Renal cortical epithelial cell (primary cell): ENCODE results near the gene RNF115. TPM values are rescaled to one million over a fixed set of nuclear protein-coding genes. Genes with fewer than 3 reads are reported as not detected.
A peak's percentile ranks its signal among the peaks of the same experiment; 100 is the strongest.
"Not testable (repeated sequence)": the region's sequence is repeated elsewhere in the genome, so short reads cannot be mapped to it uniquely, and the experiment has no call there.

ENCODE experiments used
- DNase-seq: peaks from one replicate; pipeline ENCODE4 v3.0.0-alpha.2; 2011; ENCODE audit warnings: low read depth
- total RNA-seq: library from RNA; depleted of rRNA; stranded (reverse); fragments of >200 nt; gene quantifications from 2 replicates; pipeline ENCODE4 v1.2.3, GENCODE V29; 2014

RNF115 gene
- total RNA-seq, 1 donor from 2014 or later = 28.7 TPM

DNA sequence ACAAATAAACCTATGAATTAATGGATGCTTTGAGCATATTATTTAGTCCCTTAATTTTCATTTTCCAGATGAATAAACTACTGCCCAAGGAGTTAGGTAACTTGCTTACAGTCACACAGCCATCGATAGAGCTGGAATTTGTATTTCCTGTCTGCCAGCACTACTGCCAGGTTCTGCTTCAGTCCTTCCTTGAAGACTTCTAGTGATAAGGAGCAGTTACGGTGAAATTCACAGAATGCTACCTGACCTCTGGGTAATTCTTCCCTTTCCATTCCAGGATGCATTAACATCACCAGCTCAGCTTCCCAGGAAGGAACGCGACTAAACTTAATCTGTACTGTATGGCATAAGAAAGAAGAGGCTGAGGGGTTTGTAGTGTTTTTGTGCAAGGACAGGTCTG is 93.4 kb downstream of the RNF115 start:
- no peak for DNase-seq

- no peak for DNase-seq
Measured at GRCh38 chr1:145729666-145730436, 94.0 kb downstream of the RNF115 start.

DNA sequence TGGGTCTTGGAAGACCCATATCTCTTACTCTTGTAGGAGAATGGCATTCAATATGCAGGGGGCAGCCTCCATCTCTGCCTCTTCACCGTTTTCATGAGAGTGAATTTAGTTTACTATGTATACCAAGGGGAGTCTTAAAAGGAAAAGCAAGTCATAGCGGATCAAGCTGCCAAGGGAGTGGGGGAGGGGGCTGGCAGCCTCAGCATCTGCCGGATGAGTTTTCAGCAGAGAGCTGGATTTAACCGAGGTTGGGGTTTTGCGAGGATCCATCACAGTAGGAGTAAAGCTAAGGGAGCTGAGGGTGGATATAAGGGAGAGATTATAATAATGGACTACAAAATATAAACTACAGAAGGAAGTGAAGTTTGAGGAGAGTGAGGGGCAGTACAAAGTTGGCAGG is 94.7 kb downstream of the RNF115 start:
- DNase-seq = no peak

DNA sequence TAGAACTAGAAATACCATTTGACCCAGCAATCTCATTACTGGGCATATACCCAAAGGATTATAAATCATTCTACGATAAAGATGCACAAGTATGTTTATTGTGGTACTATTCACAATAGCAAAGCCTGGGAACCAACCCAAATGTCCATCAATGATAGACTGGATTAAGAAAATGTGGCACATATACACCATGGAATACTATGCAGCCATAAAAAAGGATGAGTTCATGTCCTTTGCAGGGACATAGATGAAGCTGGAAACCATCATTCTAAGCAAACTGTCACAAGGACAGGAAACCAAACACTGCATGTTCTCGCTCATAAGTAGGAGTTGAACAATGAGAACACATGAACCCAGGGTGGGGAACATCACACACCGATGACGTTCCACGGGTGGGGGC is 97.7 kb downstream of the RNF115 start:
- DNase-seq = not testable (repeated sequence)

- no peak for DNase-seq
Measured at GRCh38 chr1:145720878-145721671, 102.8 kb downstream of the RNF115 start.

DNA sequence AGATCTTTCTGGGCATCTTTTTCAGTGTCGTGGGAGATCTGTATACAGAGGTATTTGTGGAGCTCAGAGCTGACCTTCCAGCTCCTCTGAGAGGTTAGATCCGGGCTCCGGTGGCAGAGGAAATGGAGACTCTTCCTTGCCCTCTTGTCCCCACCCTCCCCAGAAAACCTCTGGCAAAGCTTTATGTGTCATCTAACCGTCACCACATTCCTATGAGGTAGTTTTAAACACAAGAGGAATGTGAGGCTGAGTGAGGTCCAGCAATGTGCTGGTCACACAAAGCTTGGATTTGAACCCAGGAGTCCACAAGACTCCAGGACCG is 103.4 kb downstream of the RNF115 start:
- DNase-seq = peak; percentile 89

- DNase-seq = no peak
Measured at GRCh38 chr1:145719230-145720079, 104.4 kb downstream of the RNF115 start, which contains the start of gene CD160. TSS of gene CD160 (plus strand) at chr1:145719499. CDS start at chr1:145728328, 8,829 bp downstream.

DNA sequence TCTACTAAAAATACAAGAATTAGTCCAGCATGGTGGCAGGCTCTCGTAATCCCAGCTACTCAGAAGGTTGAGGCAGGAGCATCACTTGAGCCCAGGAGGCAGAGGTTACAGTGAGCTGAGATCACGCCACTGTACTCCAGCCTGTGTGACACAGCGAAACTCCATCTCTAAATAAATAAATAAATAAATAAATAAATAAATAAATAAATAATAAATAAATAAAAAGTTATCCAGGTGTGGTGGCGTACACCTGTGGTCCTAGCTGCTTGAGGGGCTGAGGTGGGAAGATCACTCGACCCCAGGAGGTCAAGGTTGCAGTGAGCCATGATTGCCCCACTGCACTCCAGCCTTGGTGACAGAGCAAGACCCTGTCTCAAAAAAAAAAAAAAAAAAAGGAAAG is 105.4 kb downstream of the RNF115 start:
- not testable (repeated sequence) for DNase-seq

DNA sequence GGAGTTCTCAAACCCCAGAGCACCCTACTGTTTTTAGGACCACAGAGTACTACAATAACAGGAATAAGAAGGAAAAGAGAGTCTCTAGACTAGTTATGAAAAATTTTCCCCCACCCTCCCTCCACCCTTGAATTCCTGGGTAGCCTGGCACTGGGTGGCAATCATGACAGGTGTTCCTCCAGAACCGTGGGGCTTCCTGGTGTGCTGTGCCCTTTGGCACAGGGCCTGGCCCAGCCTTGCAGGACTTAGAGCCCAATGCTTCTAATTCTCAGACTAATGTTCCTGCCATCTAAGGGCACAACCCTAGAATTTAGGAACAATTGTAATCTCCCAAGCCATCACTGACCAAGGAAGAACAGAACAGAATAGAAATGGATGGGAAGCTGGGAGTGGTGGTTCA is 106.1 kb downstream of the RNF115 start:
- DNase-seq = no peak

GRCh38 chr1:145716641-145717345 is 107.1 kb downstream of the RNF115 start:
- DNase-seq = no peak

DNA sequence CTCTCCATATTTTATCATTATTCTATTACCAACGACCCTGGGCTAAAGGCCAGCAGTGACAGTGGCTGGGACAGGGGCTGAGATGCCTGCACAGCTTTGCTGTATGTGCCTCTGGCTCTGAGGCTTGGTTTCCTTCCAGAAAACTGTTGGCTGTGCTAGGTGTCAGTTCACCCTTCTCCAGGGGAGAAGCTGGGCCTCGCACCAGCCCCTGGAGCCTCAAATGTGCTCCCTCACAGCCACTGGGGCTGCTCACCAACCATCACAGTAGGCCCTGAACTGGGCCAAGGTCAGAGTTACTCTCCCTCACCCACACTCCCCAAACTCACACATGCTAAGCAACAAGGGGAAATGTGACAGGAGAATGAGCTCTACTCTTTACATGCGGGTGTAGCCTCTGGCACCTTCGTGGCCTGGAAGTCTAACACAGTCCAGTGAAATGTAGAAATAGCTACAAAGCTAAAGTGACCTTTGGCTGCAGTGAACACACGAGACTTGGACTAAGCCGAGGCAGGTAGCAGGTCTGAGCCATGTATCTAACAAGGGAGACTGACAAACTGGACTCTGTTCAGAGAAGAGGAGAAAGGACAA is 109.3 kb downstream of the RNF115 start:
- peak; percentile 39 for DNase-seq

DNA sequence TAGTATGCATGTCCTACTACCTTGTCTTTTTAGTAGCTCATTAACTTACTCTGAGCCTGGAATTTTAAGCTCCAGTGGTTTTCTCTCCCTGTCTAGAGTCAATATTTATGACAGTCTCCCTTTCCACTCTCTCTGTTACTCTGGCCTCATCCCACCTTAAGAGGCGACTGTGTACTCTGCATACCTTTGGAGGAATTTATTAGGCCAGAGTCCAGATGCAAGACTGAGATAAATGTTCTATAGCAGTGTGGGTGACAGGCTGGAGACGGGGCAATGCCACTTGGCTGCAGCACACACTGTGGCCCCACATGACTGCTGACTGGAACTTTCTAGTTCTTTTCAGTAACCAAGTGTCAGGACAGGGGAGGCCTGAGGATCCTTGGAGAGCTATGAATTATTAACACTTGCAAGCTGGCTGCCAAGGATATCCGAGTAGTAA is 112.7 kb downstream of the RNF115 start:
- peak; percentile 97 for DNase-seq

DNA sequence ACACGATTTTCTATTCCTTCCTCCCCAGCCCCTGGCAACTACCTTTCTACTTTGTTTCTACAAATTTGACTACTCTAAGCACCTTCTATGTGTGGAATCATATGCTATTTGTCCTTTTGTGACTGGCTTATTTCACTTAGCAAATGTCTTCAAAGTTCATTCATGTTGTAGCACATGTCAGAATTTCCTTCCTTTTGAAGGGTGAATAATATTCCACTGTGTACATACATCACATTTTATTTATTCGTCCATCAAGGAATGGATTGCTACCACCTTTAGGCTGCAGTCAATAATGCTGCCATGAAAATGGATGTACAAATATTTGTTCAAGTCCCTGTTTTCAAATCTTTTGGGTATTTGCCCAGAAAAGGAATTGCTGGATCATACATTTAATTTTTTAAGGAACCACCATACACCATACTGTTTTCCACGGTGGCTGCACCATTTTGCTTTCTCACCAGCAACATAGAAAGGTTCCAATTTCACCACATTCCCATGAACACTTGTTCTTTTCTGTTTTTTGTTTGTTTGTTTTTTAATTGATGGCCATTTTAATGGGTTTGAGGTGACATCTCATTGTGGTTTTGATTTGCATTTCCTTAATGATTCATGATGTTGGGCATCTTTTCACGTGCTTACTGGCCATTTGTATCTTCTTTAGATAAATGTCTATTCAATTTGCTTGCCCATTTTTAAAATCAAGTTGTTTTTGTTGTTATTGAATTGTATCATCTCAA is 113.4 kb downstream of the RNF115 start:
- no peak for DNase-seq

- DNase-seq = peak; percentile 52
Measured at GRCh38 chr1:145708063-145708462, 115.8 kb downstream of the RNF115 start.

GRCh38 chr1:145707183-145707867 is 116.6 kb downstream of the RNF115 start, which contains the start of gene PDZK1:
TSS of gene PDZK1 (minus strand) at chr1:145707368. CDS start at chr1:145688021, 19,347 bp downstream.
- peak; percentile 64 for DNase-seq

DNA sequence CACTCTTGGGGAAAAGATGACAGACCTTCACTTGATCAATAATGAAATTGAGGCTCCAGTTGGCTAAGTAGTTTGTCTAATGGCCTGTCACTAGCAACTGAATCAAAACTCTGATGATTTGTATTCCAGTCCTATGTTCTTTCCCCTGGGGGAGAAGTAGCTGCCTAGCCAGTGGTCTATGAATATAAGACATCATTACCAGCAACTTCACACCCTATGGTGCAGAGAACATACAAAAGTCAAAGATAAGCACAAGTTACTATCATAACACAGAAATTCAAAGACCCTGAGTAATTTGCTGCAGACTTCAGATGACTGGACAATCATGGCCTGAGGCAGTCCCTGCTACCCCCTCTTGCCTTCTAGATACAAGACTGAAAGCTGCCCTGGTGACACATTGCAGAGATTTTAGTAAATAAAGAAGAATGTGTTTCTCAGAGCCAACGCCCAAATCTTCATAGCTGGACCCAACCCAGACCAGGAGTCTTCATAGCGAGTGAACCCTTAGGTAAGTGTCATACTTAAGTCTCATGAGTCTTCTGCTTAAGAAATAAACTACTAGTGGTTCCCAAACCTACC is 117.7 kb downstream of the RNF115 start:
- peak; percentile 84 for DNase-seq

GRCh38 chr1:145705622-145706021 is 118.3 kb downstream of the RNF115 start:
- DNase-seq = no peak

DNA sequence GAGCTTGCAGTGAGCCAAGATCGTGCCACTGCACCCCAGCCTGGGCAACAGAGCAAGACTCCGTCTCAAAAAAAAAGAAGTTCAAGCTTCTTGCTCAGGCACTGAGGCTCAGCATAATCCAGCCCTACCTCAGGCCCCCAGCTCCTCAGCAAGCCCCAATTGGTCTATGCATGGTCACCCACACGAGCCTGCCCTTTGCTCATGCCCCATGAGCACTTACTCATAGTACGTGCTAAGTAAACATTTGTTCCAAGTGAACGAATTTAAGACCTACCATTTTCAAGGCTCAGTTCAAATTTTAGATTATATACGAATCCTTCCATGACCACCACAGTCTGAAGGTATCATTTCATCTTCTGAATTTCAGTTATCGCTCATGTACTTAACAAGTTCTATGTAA is 121.1 kb downstream of the RNF115 start:
- DNase-seq = peak; percentile 77

DNA sequence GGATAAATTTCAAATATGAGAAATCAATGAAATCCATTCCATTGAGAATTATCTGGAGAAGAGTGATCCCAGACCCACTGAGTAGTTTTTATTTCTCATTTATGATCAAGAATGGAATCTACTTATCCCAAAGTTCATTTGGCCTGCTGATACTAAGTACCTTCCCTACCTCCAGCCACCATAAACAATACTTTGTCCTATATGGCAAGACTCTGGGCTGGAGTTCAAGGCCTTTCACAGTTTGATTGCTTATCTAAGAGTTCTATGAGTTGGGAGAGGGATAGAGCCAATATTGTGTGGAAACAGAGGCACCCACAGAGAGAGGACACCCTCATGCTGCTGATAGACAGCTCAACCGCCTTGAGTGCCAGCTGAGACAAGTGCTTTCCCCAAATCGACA is 121.8 kb downstream of the RNF115 start:
- no peak for DNase-seq
